ENCODE measurements around the gene SAMD4B. TPM values are rescaled to one million over a fixed set of nuclear protein-coding genes. Genes with fewer than 3 reads are reported as not detected.

SAMD4B gene
- total and polyA plus RNA-seq, 2 experiments from 2014 or later, result 104 to 172 TPM

- Mint-ChIP-seq H3K9me3 (no peaks in the 10 kb centered on the region), H3K36me3 (ENCODE audit: low read depth) (no peaks in the 10 kb centered on the region)
- no peak for TF ChIP-seq EZH2 (IDR thresholded peaks at IDR 0.05; ENCODE audit: low read depth, unreplicated experiment)
- no peak for TF ChIP-seq ZNF331 (CRISPR knock-in tag; IDR thresholded peaks at IDR 0.05; ENCODE audit: low read depth)
- no peak for TF ChIP-seq ZNF462 (CRISPR knock-in tag; IDR thresholded peaks at IDR 0.05)
- no peak for TF ChIP-seq POLR2AphosphoS5 (IDR thresholded peaks at IDR 0.05; ENCODE audit: low read depth)
- TF ChIP-seq CREB1 (CRISPR knock-in tag; IDR thresholded peaks at IDR 0.05; ENCODE audit: low read depth), result no peak
- no peak for TF ChIP-seq JUNB (IDR thresholded peaks at IDR 0.05; ENCODE audit: unreplicated experiment)
- TF ChIP-seq REST (IDR thresholded peaks at IDR 0.05; ENCODE audit: unreplicated experiment), result no peak
- no peak for TF ChIP-seq STAT1 (IDR thresholded peaks at IDR 0.05; ENCODE audit: unreplicated experiment)
- TF ChIP-seq NANOG (IDR thresholded peaks at IDR 0.05; ENCODE audit: borderline replicate concordance), result no peak
- no peak for TF ChIP-seq ZNF114 (CRISPR knock-in tag; IDR thresholded peaks at IDR 0.05)
- TF ChIP-seq EZH2phosphoT487 (IDR thresholded peaks at IDR 0.05; ENCODE audit: unreplicated experiment), result no peak
- TF ChIP-seq ETS1 (IDR thresholded peaks at IDR 0.05), result no peak
- TF ChIP-seq CTCF (conservative IDR thresholded peaks at IDR 0.05; ENCODE audit: low read depth in 2 of 2), result no peak
Observed at GRCh38 chr19:39293394-39293793, 48.8 kb upstream of the SAMD4B start.

More at GRCh38 chr19:39293394-39293793, 48.8 kb upstream of the SAMD4B start:
- Mint-ChIP-seq H3K27ac (no peak overlapping the region), H3K27me3 (ENCODE audit: insufficient read depth, low read depth, poor library complexity) (peaks cover 10% of the 10 kb centered on the region), H3K4me1 (peaks cover 3% of the 10 kb centered on the region; the same call in 2 of the 3 replicates), H3K4me3 (no peak overlapping the region)
- H3K27ac ChIP-seq (ENCODE audit: low read depth), result no peak overlapping the region
- peaks cover 3% of the 10 kb centered on the region; the same call in 1 of the 2 replicates for H3K27me3 ChIP-seq (ENCODE audit: insufficient read depth)
- no peaks in the 10 kb centered on the region for H3F3A ChIP-seq (replicated peaks; ENCODE audit: low read depth)
- H2AFZ ChIP-seq, result no peak overlapping the region
- no peaks in the 10 kb centered on the region for H3K4me1 ChIP-seq (ENCODE audit: insufficient read depth)
- DNase-seq (ENCODE audit: low spot score) (no peak), ATAC-seq (no peak)
- H4K20me1 ChIP-seq (replicated peaks; ENCODE audit: insufficient read depth), result no peaks in the 10 kb centered on the region
- H3K36me3 ChIP-seq (ENCODE audit: insufficient read depth), result no peaks in the 10 kb centered on the region
- H3K9me2 ChIP-seq (ENCODE audit: insufficient read depth), result no peaks in the 10 kb centered on the region
- no peak overlapping the region for H3K4me3 ChIP-seq
- no peak overlapping the region for H3K4me2 ChIP-seq
- no peaks in the 10 kb centered on the region for H3K79me2 ChIP-seq (replicated peaks; ENCODE audit: insufficient read depth)

All from GM23338 (cell line).